ENCODE data around the gene CPOX. TPM values are rescaled to one million over a fixed set of nuclear protein-coding genes. Genes with fewer than 3 reads are reported as not detected.
"Not testable (repeated sequence)": the region's sequence is repeated elsewhere in the genome, so short reads cannot be mapped to it uniquely, and the experiment has no call there.

The CPOX gene
- total RNA-seq, 1 donor from 2014 or later: 17.1 TPM

- DNase-seq (ENCODE audit: low spot score in 2 of 2): no peak
- FAIRE-seq: no peak
Measured at GRCh38 chr3:98565237-98565643, 28.2 kb downstream of the CPOX start.

GRCh38 chr3:98564282-98565005 lies 29.0 kb downstream of the CPOX start:
- FAIRE-seq (no peak), DNase-seq (ENCODE audit: low spot score in 2 of 2) (no peak)

- no peak for FAIRE-seq
Measured at GRCh38 chr3:98563661-98564281, 29.6 kb downstream of the CPOX start.

GRCh38 chr3:98561727-98562521 lies 31.5 kb downstream of the CPOX start:
- FAIRE-seq: no peak
- DNase-seq (ENCODE audit: low spot score in 2 of 2): no peak

More at GRCh38 chr3:98563661-98564281, 29.6 kb downstream of the CPOX start:
- DNase-seq (ENCODE audit: low spot score in 2 of 2): no peak

- FAIRE-seq (no peak), DNase-seq (ENCODE audit: low spot score in 2 of 2) (no peak)
Measured at GRCh38 chr3:98560911-98561310, 32.5 kb downstream of the CPOX start.

- not testable (repeated sequence) for FAIRE-seq; DNase-seq (ENCODE audit: low spot score in 2 of 2)
Measured at GRCh38 chr3:98559769-98560168, 33.6 kb downstream of the CPOX start.

GRCh38 chr3:98558100-98558827 lies 35.1 kb downstream of the CPOX start:
- DNase-seq (ENCODE audit: low spot score in 2 of 2): no peak
- FAIRE-seq: no peak

- no peak for FAIRE-seq
- DNase-seq (ENCODE audit: low spot score in 2 of 2): no peak
Measured at GRCh38 chr3:98557324-98558010, 35.9 kb downstream of the CPOX start.

- no peak for FAIRE-seq
- no peak for DNase-seq (ENCODE audit: low spot score in 2 of 2)
Measured at GRCh38 chr3:98556164-98557130, 37.0 kb downstream of the CPOX start.

GRCh38 chr3:98555025-98555379 lies 38.4 kb downstream of the CPOX start:
- DNase-seq (ENCODE audit: low spot score in 2 of 2): no peak
- FAIRE-seq: no peak

GRCh38 chr3:98554580-98554979 lies 38.8 kb downstream of the CPOX start:
- FAIRE-seq (no peak), DNase-seq (ENCODE audit: low spot score in 2 of 2) (no peak)

- no peak for FAIRE-seq
- no peak for DNase-seq (ENCODE audit: low spot score in 2 of 2)
Measured at GRCh38 chr3:98553753-98554152, 39.7 kb downstream of the CPOX start.

GRCh38 chr3:98553021-98553563 lies 40.3 kb downstream of the CPOX start:
- FAIRE-seq (no peak), DNase-seq (ENCODE audit: low spot score in 2 of 2) (no peak)

GRCh38 chr3:98552232-98553020 lies 41.0 kb downstream of the CPOX start:
- no peak for FAIRE-seq
- DNase-seq (ENCODE audit: low spot score in 2 of 2): no peak

- DNase-seq (ENCODE audit: low spot score in 2 of 2) (no peak), FAIRE-seq (no peak)
Measured at GRCh38 chr3:98551754-98552153, 41.7 kb downstream of the CPOX start.

- DNase-seq (ENCODE audit: low spot score in 2 of 2): no peak
- no peak for FAIRE-seq
Measured at GRCh38 chr3:98551236-98551635, 42.2 kb downstream of the CPOX start.

- FAIRE-seq (no peak), DNase-seq (ENCODE audit: low spot score in 2 of 2) (no peak)
Measured at GRCh38 chr3:98550833-98551232, 42.6 kb downstream of the CPOX start.

- no peak for FAIRE-seq
- DNase-seq (ENCODE audit: low spot score in 2 of 2): no peak
Measured at GRCh38 chr3:98548544-98548943, 44.9 kb downstream of the CPOX start.
